Endothelial cell of umbilical vein (primary cell): ENCODE data around the gene TENT5C. TPM values are rescaled to one million over a fixed set of nuclear protein-coding genes. Genes with fewer than 3 reads are reported as not detected.

ENCODE experiments used
- BruUV-seq: library from RNA; stranded (reverse); fragments of 400-500 nt; replicated peaks from 2 replicates; lab custom pipeline; 2021; lab: Mats Ljungman, UMichigan
- CTCF ChIA-PET: fragments of 300-600, 350-600 bp; sonication (Branson Sonifier 250); formaldehyde crosslinking; loops from one replicate; lab custom pipeline; 2021; ENCODE audit warnings: antibody characterized with exemption, inconsistent platforms; lab: Charles Lee
- POLR2A ChIA-PET: fragments of 300-600, 350-600 bp; sonication (Branson Sonifier 250); formaldehyde crosslinking; loops from one replicate; lab custom pipeline; 2021; ENCODE audit warnings: antibody characterized with exemption, inconsistent platforms; lab: Charles Lee
- DNase-seq: peaks from one replicate; pipeline ENCODE4 v3.0.0-alpha.2; 2011; ENCODE audit warnings: low read depth, low spot score
- FAIRE-seq: peaks from 2 replicates; lab custom pipeline; 2011; peaks lifted over from hg19 to GRCh38; lab: Jason Lieb, UNC
- H2AFZ ChIP-seq: 2 replicates; pipeline ENCODE4 v1.6.0; 2012; ENCODE audit warnings: low read depth, low read length, control low read depth, inconsistent platforms
- H3K27ac ChIP-seq: 2 replicates; pipeline ENCODE4 v1.5.1; 2011; ENCODE audit warnings: low read depth, mild to moderate bottlenecking, control low read depth, low read length, moderate library complexity; ENCODE audit not compliant: insufficient read depth
- H3K27me3 ChIP-seq, 2 experiments: 2 replicates each; pipeline versions ENCODE4 v1.6.0 to v1.6.1; 2011; ENCODE audit warnings: low read length in 2 of 2, mixed read lengths in 1 of 2; ENCODE audit not compliant: control insufficient read depth in 2 of 2, insufficient read depth in 2 of 2
- H3K36me3 ChIP-seq, 2 experiments: 2 replicates in 1 of 2; 3 replicates in 1 of 2; pipeline ENCODE4 v1.5.1; 2011; ENCODE audit warnings: low read length in 2 of 2, mild to moderate bottlenecking in 1 of 2, moderate library complexity in 1 of 2; ENCODE audit not compliant: control insufficient read depth in 2 of 2, insufficient read depth in 2 of 2; ENCODE audit errors: extremely low read depth in 1 of 2
- H3K4me1 ChIP-seq: 3 replicates; pipeline ENCODE4 v1.5.1; 2011; ENCODE audit warnings: mild to moderate bottlenecking, low read length; ENCODE audit not compliant: control insufficient read depth, insufficient read depth; ENCODE audit errors: extremely low read depth
- H3K4me2 ChIP-seq: 2 replicates; pipeline ENCODE4 v1.6.1; 2011; ENCODE audit warnings: low read length, control low read depth, mixed read lengths; ENCODE audit not compliant: insufficient read depth
- H3K4me3 ChIP-seq, 3 experiments: fragments of 200-600 bp in 1 of 3; sonication (generic), shearing (Covaris generic) in 1 of 3; replicated peaks in 1 of 3; 2 replicates each; pipeline ENCODE4 v1.5.1; 2011 to 2016; ENCODE audit warnings: control low read depth in 3 of 3, low read length in 3 of 3, mild to moderate bottlenecking in 2 of 3, inconsistent platforms in 1 of 3, low read depth in 1 of 3, moderate library complexity in 1 of 3; ENCODE audit not compliant: insufficient read depth in 1 of 3
- H3K79me2 ChIP-seq: 2 replicates; pipeline ENCODE4 v1.6.0; 2012; ENCODE audit warnings: low read length, inconsistent platforms; ENCODE audit not compliant: control insufficient read depth, insufficient read depth
- H3K9ac ChIP-seq: replicated peaks from 2 replicates; pipeline ENCODE3; 2011; ENCODE audit warnings: low read length, control low read depth; ENCODE audit not compliant: insufficient read depth; ENCODE audit errors: extremely low read depth
- H3K9me1 ChIP-seq: replicated peaks from 3 replicates; pipeline ENCODE4 v1.6.0; 2011; ENCODE audit warnings: mild to moderate bottlenecking, low read length; ENCODE audit not compliant: control insufficient read depth, insufficient read depth; ENCODE audit errors: extremely low read depth
- H3K9me3 ChIP-seq: replicated peaks from 2 replicates; pipeline ENCODE4 v1.5.1; 2012; ENCODE audit warnings: low read length, inconsistent platforms; ENCODE audit not compliant: control insufficient read depth, insufficient read depth
- H4K20me1 ChIP-seq: replicated peaks from 2 replicates; pipeline ENCODE3; 2011; ENCODE audit warnings: mild to moderate bottlenecking, low read length; ENCODE audit not compliant: control insufficient read depth, insufficient read depth; ENCODE audit errors: extremely low read depth
- EZH2 ChIP-seq: IDR thresholded peaks from 2 replicates; pipeline ENCODE4 v1.6.1; 2012; ENCODE audit warnings: borderline replicate concordance, low read depth, mild to moderate bottlenecking, moderate library complexity, low read length, inconsistent platforms; ENCODE audit not compliant: severe bottlenecking
- FOS ChIP-seq: IDR thresholded peaks from 2 replicates; pipeline ENCODE4 v1.6.1; 2011; ENCODE audit warnings: mild to moderate bottlenecking, low read length, moderate library complexity, borderline replicate concordance; ENCODE audit not compliant: insufficient read depth
- GATA2 ChIP-seq: IDR thresholded peaks from 2 replicates; pipeline ENCODE4 v1.7.0; 2011; ENCODE audit warnings: low read depth, mild to moderate bottlenecking, moderate library complexity, mixed read lengths, low read length; ENCODE audit not compliant: insufficient read length, insufficient read depth
- JUN ChIP-seq: IDR thresholded peaks from 2 replicates; pipeline ENCODE4 v1.6.1; 2011; ENCODE audit warnings: borderline replicate concordance, low read depth; ENCODE audit not compliant: insufficient read length, insufficient read depth
- MYC ChIP-seq: IDR thresholded peaks from one replicate; pipeline ENCODE4 v1.6.1; 2011; ENCODE audit warnings: mild to moderate bottlenecking, low read depth, low read length
- POLR2A ChIP-seq: IDR thresholded peaks from 2 replicates; pipeline ENCODE4 v1.6.1; 2012; ENCODE audit warnings: low read depth, mild to moderate bottlenecking, control low read depth, low read length
- POLR2AphosphoS5 ChIP-seq: IDR thresholded peaks from 2 replicates; pipeline ENCODE4 v1.6.1; 2012; ENCODE audit warnings: low read depth, mild to moderate bottlenecking, control low read depth, low read length, moderate library complexity; ENCODE audit not compliant: insufficient read depth
- dilution Hi-C: fragments of 300-500 bp; cut with MboI; formaldehyde crosslinking; loops from one replicate; pipeline ENCODE4 v1.15.0; 2019; ENCODE audit warnings: low sequenced_read_pairs; ENCODE audit not compliant: extremely low pct_ligation_motif_present
- intact Hi-C: fragments of 100-400 bp; cut with micrococcal nuclease; formaldehyde crosslinking; loops from one replicate; pipeline ENCODE4 v1.10.0; 2022
- polyA plus RNA-seq, 4 experiments: library from polyadenylated mRNA; depleted of rRNA in 3 of 4; stranded (reverse) in 3 of 4; unstranded in 1 of 4; fragments of >200 nt; gene quantifications; 2 replicates each; pipeline versions ENCODE4 v1.2.1 to v1.2.3, GENCODE V29; 2011 to 2012; ENCODE audit warnings: missing spikeins in 1 of 4
- total RNA-seq: library from RNA; stranded (reverse); gene quantifications from 2 replicates; pipeline ENCODE4 v1.2.3, GENCODE V29; 2021
- TF ChIP-seq, protein P1 (sequence below), 2 donors: IDR thresholded peaks; 1 replicate in 1 of 2; 2 replicates in 1 of 2; pipeline ENCODE4 v1.5.1; 2011; ENCODE audit warnings: low read length in 2 of 2, mild to moderate bottlenecking in 2 of 2, moderate library complexity in 2 of 2, control low read depth in 1 of 2, inconsistent platforms in 1 of 2, low read depth in 1 of 2; ENCODE audit not compliant: insufficient read depth in 1 of 2; ENCODE audit errors: extremely low read depth in 1 of 2
- TF ChIP-seq, protein P2 (sequence below): IDR thresholded peaks from 2 replicates; pipeline ENCODE4 v1.6.1; 2011; ENCODE audit not compliant: insufficient read depth, insufficient read length

TENT5C gene
- total and polyA plus RNA-seq, 2 donors (not counting 3 experiments of a cell fraction or from before 2014, with no cell fraction given) = 0.06 to 0.22 TPM

DNA sequence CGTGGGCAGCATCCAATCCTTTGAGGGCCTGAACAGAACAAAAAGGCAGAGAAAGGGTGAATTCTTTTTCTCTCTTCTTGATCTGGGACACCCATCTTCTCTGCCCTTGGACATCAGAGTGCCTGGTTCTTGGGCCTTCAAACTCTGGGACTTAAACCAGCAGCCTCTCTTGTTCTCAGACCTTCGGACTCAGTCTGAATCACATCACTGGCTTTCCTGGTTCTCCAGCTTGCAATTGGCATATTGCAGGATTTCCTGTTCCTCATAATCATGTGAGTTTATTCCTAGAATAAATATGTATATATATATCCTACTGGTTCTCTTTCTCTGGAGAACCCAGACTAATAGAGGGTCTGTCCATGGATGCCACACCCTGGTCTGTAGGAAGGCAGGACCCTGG lies 16.3 kb upstream of the TENT5C start:
- CTCF ChIA-PET = interaction anchor here (0.8 to 1.3 kb wide), 2 partner anchors 55 to 165 kb away, joined by 3 to 6 read pairs; no protein-coding TSS in a partner anchor
- Histone ChIP-seq H3K79me2 (no peaks in the 10 kb centered on the region), H2AFZ (no peak overlapping the region), H3K9ac (no peak overlapping the region), H3K27me3 (no peaks in the 10 kb centered on the region), H4K20me1 (no peaks in the 10 kb centered on the region), H3K27ac (no peak overlapping the region), H3K9me3 (no peaks in the 10 kb centered on the region), H3K36me3 (no peaks in the 10 kb centered on the region), H3K4me3 (no peak overlapping the region), H3K9me1 (no peaks in the 10 kb centered on the region), H3K4me1 (no peaks in the 10 kb centered on the region), H3K4me2 (no peak overlapping the region)
- no peak for TF ChIP-seq POLR2AphosphoS5
- no peak for TF ChIP-seq GATA2
- TF ChIP-seq, protein P1, sequence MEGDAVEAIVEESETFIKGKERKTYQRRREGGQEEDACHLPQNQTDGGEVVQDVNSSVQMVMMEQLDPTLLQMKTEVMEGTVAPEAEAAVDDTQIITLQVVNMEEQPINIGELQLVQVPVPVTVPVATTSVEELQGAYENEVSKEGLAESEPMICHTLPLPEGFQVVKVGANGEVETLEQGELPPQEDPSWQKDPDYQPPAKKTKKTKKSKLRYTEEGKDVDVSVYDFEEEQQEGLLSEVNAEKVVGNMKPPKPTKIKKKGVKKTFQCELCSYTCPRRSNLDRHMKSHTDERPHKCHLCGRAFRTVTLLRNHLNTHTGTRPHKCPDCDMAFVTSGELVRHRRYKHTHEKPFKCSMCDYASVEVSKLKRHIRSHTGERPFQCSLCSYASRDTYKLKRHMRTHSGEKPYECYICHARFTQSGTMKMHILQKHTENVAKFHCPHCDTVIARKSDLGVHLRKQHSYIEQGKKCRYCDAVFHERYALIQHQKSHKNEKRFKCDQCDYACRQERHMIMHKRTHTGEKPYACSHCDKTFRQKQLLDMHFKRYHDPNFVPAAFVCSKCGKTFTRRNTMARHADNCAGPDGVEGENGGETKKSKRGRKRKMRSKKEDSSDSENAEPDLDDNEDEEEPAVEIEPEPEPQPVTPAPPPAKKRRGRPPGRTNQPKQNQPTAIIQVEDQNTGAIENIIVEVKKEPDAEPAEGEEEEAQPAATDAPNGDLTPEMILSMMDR (IDR thresholded peaks at IDR 0.05; ENCODE audit: extremely low read depth in 1 of 2, insufficient read depth in 1 of 2, low read depth in 1 of 2, low read length in 2 of 2) = no peak
- TF ChIP-seq, protein P2, sequence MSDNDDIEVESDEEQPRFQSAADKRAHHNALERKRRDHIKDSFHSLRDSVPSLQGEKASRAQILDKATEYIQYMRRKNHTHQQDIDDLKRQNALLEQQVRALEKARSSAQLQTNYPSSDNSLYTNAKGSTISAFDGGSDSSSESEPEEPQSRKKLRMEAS = no peak
- TF ChIP-seq MYC = no peak
- no peak for TF ChIP-seq POLR2A
- no peak for TF ChIP-seq EZH2
- no peak for TF ChIP-seq JUN
- TF ChIP-seq FOS = no peak
- FAIRE-seq (no peak), DNase-seq (no peak)
- no TSS peak for BruUV-seq
- dilution Hi-C loops (no loop called here), intact Hi-C loops (no loop called here)
- POLR2A ChIA-PET = no interaction called here
